GM12878 (cell line): ENCODE data around the gene MTHFD1L. TPM values are rescaled to one million over a fixed set of nuclear protein-coding genes. Genes with fewer than 3 reads are reported as not detected.

Source experiments
- CHD1 ChIP-seq: IDR thresholded peaks from 2 replicates; pipeline ENCODE4 v1.6.1; 2012; ENCODE audit warnings: low read depth, low read length, improper control_type of control experiment
- FOXK2 ChIP-seq: fragments of 450-650 bp; IDR thresholded peaks from 2 replicates; pipeline ENCODE4 v1.6.1; 2017; ENCODE audit warnings: mild to moderate bottlenecking, moderate library complexity
- MEF2A ChIP-seq: IDR thresholded peaks from 2 replicates; pipeline ENCODE4 v1.6.1; 2011; ENCODE audit warnings: low read depth, mild to moderate bottlenecking, low read length, moderate library complexity; ENCODE audit not compliant: insufficient read depth
- PAX5 ChIP-seq: IDR thresholded peaks from 2 replicates; pipeline ENCODE4 v1.6.1; 2011; ENCODE audit warnings: low read depth, low read length, borderline replicate concordance
- PAX8 ChIP-seq: fragments of 450-650 bp; IDR thresholded peaks from 2 replicates; pipeline ENCODE4 v1.6.1; 2017; ENCODE audit warnings: mild to moderate bottlenecking, moderate library complexity
- YY1 ChIP-seq: IDR thresholded peaks from 2 replicates; pipeline ENCODE4 v1.6.1; 2011; ENCODE audit warnings: low read depth, mild to moderate bottlenecking, low read length
- polyA plus RNA-seq, 11 experiments: library from polyadenylated mRNA; depleted of rRNA in 4 of 11; unstranded in 6 of 11; stranded (reverse) in 5 of 11; fragments of >200 nt; fragmentation: Nextera tagmentation in 4 of 11; fragmentation: Illumina TruSeq in 1 of 11; extraction: Ambion mirVana in 4 of 11; extraction: Trizol in 1 of 11; gene quantifications; 1 replicate in 1 of 11; 2 replicates in 10 of 11; pipeline versions ENCODE4 v1.2.1 to v1.2.3, GENCODE V29; 2011 to 2016; ENCODE audit warnings: inconsistent platforms in 2 of 11, missing spikeins in 2 of 11, low read depth in 1 of 11
- total RNA-seq, 4 experiments: library from RNA; depleted of rRNA in 3 of 4; stranded (reverse); fragments of >200 nt in 3 of 4; fragmentation: Illumina TruSeq in 1 of 4; extraction: Trizol in 1 of 4; gene quantifications; 2 replicates each; pipeline versions ENCODE4 v1.2.1 to v1.2.3, GENCODE V29; 2013 to 2021
- TF ChIP-seq, protein P1 (sequence below): fragments of 450-650 bp; formaldehyde crosslinking; IDR thresholded peaks from 2 replicates; pipeline ENCODE4 v1.4.0; 2020; ENCODE audit warnings: mild to moderate bottlenecking, moderate library complexity
- TF ChIP-seq, protein P2 (sequence below): fragments of 450-650 bp; IDR thresholded peaks from 2 replicates; pipeline ENCODE4 v1.6.1; 2017; ENCODE audit warnings: low read depth, mild to moderate bottlenecking, moderate library complexity
- TF ChIP-seq, protein P3 (sequence below): IDR thresholded peaks from 2 replicates; pipeline ENCODE4 v1.6.1; 2012; ENCODE audit warnings: improper control_type of control experiment, low read depth, low read length; ENCODE audit not compliant: insufficient replicate concordance

Gene MTHFD1L
- total and polyA plus RNA-seq, 10 of the 15 experiments (the other 5 are each of a cell fraction or from before 2014, with no cell fraction given), result 11.7 to 75.5 (median 28.8) TPM

DNA sequence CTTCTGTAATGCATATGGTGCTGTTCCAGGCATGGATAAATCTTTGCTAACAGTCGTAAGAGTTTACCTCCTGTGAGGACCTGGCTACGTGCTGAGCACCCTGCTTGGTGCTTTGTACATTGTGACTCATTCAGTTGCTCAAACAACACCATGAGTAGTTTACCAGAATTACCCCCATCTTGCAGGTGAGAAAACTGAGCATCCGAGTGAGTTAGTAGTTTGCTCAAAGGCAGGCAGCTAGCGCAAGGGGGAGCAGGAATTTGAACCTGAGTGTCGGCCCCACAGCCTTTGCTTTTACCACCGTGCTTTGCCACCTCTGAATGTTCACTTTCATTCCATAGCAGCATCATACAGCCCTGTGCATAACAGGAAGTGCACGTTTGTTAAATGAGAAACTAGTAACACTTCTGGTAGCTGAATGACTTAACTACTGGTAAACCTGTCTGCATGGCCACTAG is 121.9 kb downstream of the MTHFD1L start (continued):
- TF ChIP-seq, protein P1, sequence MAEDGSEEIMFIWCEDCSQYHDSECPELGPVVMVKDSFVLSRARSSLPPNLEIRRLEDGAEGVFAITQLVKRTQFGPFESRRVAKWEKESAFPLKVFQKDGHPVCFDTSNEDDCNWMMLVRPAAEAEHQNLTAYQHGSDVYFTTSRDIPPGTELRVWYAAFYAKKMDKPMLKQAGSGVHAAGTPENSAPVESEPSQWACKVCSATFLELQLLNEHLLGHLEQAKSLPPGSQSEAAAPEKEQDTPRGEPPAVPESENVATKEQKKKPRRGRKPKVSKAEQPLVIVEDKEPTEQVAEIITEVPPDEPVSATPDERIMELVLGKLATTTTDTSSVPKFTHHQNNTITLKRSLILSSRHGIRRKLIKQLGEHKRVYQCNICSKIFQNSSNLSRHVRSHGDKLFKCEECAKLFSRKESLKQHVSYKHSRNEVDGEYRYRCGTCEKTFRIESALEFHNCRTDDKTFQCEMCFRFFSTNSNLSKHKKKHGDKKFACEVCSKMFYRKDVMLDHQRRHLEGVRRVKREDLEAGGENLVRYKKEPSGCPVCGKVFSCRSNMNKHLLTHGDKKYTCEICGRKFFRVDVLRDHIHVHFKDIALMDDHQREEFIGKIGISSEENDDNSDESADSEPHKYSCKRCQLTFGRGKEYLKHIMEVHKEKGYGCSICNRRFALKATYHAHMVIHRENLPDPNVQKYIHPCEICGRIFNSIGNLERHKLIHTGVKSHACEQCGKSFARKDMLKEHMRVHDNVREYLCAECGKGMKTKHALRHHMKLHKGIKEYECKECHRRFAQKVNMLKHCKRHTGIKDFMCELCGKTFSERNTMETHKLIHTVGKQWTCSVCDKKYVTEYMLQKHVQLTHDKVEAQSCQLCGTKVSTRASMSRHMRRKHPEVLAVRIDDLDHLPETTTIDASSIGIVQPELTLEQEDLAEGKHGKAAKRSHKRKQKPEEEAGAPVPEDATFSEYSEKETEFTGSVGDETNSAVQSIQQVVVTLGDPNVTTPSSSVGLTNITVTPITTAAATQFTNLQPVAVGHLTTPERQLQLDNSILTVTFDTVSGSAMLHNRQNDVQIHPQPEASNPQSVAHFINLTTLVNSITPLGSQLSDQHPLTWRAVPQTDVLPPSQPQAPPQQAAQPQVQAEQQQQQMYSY (CRISPR knock-in tag), result no peak
- TF ChIP-seq, protein P2, sequence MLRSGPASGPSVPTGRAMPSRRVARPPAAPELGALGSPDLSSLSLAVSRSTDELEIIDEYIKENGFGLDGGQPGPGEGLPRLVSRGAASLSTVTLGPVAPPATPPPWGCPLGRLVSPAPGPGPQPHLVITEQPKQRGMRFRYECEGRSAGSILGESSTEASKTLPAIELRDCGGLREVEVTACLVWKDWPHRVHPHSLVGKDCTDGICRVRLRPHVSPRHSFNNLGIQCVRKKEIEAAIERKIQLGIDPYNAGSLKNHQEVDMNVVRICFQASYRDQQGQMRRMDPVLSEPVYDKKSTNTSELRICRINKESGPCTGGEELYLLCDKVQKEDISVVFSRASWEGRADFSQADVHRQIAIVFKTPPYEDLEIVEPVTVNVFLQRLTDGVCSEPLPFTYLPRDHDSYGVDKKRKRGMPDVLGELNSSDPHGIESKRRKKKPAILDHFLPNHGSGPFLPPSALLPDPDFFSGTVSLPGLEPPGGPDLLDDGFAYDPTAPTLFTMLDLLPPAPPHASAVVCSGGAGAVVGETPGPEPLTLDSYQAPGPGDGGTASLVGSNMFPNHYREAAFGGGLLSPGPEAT, result no peak
- TF ChIP-seq YY1, result no peak
- TF ChIP-seq, protein P3, sequence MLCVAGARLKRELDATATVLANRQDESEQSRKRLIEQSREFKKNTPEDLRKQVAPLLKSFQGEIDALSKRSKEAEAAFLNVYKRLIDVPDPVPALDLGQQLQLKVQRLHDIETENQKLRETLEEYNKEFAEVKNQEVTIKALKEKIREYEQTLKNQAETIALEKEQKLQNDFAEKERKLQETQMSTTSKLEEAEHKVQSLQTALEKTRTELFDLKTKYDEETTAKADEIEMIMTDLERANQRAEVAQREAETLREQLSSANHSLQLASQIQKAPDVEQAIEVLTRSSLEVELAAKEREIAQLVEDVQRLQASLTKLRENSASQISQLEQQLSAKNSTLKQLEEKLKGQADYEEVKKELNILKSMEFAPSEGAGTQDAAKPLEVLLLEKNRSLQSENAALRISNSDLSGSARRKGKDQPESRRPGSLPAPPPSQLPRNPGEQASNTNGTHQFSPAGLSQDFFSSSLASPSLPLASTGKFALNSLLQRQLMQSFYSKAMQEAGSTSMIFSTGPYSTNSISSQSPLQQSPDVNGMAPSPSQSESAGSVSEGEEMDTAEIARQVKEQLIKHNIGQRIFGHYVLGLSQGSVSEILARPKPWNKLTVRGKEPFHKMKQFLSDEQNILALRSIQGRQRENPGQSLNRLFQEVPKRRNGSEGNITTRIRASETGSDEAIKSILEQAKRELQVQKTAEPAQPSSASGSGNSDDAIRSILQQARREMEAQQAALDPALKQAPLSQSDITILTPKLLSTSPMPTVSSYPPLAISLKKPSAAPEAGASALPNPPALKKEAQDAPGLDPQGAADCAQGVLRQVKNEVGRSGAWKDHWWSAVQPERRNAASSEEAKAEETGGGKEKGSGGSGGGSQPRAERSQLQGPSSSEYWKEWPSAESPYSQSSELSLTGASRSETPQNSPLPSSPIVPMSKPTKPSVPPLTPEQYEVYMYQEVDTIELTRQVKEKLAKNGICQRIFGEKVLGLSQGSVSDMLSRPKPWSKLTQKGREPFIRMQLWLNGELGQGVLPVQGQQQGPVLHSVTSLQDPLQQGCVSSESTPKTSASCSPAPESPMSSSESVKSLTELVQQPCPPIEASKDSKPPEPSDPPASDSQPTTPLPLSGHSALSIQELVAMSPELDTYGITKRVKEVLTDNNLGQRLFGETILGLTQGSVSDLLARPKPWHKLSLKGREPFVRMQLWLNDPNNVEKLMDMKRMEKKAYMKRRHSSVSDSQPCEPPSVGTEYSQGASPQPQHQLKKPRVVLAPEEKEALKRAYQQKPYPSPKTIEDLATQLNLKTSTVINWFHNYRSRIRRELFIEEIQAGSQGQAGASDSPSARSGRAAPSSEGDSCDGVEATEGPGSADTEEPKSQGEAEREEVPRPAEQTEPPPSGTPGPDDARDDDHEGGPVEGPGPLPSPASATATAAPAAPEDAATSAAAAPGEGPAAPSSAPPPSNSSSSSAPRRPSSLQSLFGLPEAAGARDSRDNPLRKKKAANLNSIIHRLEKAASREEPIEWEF, result no peak
- TF ChIP-seq CHD1, result no peak
- TF ChIP-seq PAX8, result no peak
- no peak for TF ChIP-seq MEF2A
- no peak for TF ChIP-seq FOXK2
- TF ChIP-seq PAX5, result no peak
